GM18909 (cell line): ENCODE measurements around the gene TRHDE.
"Not testable (repeated sequence)": the region's sequence is repeated elsewhere in the genome, so short reads cannot be mapped to it uniquely, and the experiment has no call there.

Source experiments
- ATAC-seq: cut with Tn5 transposase; IDR thresholded peaks from one replicate; pipeline ENCODE4 v1.9.1; 2021; ENCODE audit warnings: mild to moderate bottlenecking; ENCODE audit not compliant: unreplicated experiment, poor library complexity

The TRHDE gene

DNA sequence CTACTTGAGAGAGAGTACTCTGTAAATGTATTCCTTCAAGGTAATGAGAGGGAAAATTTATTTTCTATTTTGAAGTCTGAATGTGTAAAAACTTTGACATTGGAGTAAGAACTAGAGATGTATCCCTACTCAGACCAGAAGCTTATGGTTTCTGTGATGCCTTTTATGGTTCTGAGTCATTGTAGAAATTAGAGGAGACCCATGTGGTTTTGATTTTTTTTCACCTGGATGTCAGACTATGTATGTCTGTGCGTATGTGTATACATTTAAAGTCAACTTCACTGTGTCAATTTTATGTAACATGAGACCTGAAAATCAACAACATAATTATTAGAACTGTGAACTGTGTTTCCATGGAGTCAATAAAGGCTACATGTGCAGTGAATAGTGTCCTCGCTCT is 302.0 kb downstream of the TRHDE start:
- ATAC-seq, result no peak

DNA sequence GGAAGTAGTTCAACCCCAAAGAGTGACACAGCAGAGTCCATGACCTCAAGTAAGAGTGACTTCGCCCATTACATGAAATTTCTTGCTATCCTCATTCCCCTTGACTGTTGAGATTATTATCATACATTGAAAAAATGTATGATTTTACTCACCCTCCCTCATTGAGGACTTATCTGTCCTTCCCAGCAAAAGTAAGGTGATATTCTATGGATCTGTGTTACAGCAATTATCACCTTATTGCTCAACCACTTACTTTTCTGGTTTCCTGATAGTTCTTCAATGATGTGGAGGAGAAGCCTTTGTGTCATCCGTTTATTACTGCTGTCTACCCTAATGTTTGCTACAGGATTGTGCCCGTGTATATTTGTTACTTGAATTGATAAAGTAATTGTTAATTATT is 306.2 kb downstream of the TRHDE start:
- no peak for ATAC-seq

DNA sequence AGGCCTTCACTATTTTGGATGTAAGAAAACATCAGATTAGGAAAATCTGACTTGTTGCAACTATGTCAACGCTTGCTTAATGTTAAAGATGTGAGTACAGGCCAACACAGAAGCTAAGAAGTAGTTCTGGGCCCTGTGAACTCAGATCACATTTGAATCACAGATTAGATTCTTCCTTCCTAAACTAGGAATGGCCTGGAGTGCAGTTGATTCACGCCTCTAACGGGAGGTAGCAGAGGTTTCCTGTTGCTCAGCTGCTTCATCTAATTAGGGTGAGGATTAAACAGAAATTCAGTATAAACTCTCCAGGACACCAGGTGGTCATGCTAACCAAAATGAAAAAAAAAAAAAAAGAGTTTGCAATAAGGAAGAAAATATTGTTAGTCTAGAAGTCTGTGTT is 314.3 kb downstream of the TRHDE start:
- ATAC-seq, result no peak

DNA sequence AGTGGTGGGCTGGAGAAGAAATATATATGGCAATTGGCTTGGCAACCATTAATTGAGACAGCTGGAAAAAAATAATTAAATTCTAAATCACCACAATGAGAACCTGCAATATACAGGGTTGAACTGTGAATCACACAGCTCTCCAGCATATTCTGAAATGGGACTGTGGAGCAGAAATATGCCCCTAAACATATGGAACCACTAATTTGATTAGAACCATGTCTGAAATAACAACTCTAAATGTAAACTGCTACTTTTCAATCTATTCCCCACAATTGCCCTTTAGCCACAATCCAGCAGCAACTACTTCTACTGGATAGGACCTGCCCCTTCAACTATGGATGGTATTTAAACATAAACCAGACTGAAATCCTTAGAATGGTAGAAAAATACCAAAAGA is 330.4 kb downstream of the TRHDE start:
- ATAC-seq, result no peak

DNA sequence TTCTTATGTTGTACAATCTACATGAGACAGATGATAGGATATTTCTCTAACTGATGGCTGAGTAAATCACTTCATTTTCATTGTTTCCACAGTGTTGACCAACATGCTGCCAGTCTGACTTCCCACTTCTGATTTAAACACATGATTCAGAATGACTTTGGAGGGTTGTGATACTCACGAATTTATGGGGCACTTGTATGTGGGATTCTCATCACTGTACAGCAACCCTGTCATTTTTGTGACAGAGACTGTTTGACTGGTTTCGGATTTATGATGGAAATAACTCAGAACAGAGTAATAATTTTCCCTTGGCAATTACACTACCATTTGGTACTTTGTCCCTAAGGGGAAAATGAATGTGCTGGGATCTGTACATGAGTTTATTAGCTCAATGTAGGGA is 333.8 kb downstream of the TRHDE start:
- ATAC-seq, result no peak

DNA sequence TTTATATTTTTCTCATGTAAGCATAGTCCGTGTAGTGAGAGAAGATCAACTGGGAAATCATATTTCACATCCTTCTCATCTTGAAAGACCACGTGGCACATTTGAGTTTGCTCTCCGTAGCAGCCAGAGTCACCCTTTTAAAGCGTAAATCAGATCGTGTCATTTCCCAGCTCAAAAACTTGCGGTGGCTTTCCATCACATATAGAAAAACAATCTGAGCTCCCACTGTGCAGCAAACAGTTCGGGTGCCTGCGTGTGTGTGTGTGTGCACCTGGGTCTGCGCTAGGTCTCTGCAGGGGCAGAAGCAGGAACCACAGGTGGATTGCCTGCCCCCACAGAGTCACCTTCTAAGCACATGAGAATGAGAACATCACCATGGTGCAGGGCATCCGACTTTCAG is 338.2 kb downstream of the TRHDE start:
- no peak for ATAC-seq

GRCh38 chr12:72610854-72611358 is 338.7 kb downstream of the TRHDE start:
- ATAC-seq, result no peak

DNA sequence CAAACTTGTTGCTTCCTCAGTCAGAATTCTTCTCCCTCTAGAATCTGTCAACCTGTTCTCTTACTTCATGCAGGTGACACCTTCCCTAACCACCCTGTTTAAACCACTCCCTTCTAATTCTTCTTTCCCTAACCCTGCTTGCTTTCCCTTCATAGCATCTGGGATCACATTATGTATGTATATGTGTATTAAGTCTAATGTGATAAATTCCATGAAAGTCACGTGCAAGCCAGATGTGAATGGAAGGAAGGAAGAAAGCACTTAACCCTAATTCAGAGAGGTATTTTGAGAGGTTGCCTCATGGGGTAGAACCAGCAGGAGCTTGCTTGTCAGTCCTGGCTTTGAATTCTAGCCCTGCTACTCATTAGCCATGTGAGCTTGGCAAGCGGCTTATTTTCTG is 340.0 kb downstream of the TRHDE start:
- no peak for ATAC-seq

DNA sequence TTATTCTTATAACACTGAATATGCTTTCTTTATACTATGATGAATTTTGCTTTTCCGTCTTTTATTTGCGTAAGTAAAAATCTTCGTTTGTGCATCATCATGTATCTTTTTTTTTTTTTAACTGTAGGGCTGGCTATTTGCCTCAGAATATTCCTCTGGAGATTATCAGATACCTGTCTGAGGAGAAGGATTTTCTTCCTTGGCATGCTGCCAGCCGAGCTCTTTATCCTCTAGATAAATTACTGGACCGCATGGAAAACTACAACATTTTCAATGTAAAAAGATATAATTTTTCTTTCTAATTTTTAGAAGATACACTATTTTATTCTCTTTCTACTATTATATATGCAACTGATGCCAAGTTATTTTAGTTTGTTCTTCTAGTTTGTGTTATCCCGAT is 346.6 kb downstream of the TRHDE start:
- ATAC-seq, result no peak

- peak; percentile 74 for ATAC-seq
Observed at GRCh38 chr12:72622556-72622955, 350.4 kb downstream of the TRHDE start.

GRCh38 chr12:72631926-72632685 is 359.9 kb downstream of the TRHDE start:
- ATAC-seq, result no peak

- ATAC-seq, result no peak
Observed at GRCh38 chr12:72642706-72643105, 370.5 kb downstream of the TRHDE start.

GRCh38 chr12:72647139-72647538 is 375.0 kb downstream of the TRHDE start:
- ATAC-seq, result no peak

DNA sequence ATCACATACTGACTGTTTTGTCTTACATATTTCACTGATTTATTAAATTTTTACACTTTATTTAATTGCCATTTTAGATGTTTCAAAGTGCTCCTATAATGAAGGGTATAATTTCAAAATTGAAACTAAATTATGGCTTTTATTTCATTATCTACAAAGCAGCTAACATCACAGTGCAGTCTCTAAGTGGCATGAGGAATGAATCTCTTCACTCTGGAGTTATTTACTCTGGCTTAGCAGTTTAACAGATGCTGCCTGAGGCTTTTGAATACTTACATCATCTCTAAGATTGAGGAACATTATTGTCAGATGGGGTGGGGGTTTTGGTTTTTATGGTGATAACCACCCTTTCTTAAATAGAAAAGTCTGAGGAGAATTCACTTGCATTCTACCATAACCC is 386.4 kb downstream of the TRHDE start:
- no peak for ATAC-seq

GRCh38 chr12:72660174-72660573 is 388.0 kb downstream of the TRHDE start:
- ATAC-seq, result not testable (repeated sequence)

DNA sequence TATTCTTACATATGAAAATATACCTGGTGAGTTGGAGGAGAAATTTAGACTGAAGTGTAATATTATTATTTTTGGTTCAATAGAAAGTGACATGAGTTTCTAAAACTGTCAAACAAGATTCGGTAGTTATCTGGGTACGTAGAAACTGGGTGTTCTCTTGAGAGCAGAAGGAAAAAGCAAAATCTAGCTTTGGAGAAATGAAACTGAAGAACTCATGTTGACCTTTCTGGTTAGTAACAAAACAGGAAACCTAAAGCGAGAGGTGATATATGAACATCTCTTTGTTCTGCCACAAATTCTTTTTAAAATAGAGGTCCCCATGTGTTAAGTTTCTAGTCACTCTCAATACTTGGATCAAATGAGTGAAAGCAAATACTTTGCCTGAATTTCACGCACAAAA is 401.7 kb downstream of the TRHDE start:
- ATAC-seq, result peak; percentile 59

DNA sequence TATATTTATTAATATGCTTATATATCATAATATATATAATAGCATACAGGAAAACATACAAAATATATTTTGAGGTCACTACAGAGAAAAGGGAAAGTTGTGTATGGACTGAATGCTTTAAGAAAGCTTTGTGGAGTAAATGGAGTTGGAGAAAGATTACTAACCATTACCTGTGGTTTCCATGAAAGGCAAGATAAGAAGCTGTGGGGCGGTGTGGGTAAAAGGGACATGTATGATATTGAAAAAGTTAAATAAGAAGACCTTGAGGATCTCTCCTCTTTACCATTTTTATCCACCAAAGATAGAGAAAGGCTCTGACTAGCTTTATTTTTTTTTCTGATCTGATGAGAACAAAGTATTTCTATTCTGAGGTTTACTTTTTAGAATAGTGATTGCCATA is 404.4 kb downstream of the TRHDE start:
- ATAC-seq, result no peak

- ATAC-seq, result no peak
Observed at GRCh38 chr12:72677139-72677538, 405.0 kb downstream of the TRHDE start.

GRCh38 chr12:72677846-72678245 is 405.7 kb downstream of the TRHDE start:
- ATAC-seq, result no peak

- ATAC-seq, result no peak
Observed at GRCh38 chr12:72679147-72679757, 407.1 kb downstream of the TRHDE start.

DNA sequence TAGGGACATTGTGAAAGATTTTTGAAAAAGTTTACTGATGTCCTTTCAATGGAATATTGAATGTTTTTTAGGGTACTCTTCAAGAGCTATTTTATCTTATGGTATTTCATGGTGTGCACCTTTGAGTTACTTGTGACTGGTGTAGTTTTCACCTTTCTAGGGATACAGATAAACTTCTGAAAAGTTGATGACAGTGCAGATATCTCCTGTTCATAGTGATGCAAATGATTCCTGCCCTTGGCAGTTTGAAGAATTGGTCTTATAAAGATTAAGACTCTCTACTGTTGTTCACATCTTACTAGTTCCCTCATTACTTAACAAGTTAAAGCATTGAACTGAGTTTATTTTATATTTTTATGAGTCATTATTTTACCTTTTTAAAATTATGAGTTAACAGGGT is 408.9 kb downstream of the TRHDE start:
- ATAC-seq, result no peak

GRCh38 chr12:72684491-72684890 is 412.3 kb downstream of the TRHDE start:
- no peak for ATAC-seq
